ENCODE data around the gene LTBP3. TPM values are rescaled to one million over a fixed set of nuclear protein-coding genes. Genes with fewer than 3 reads are reported as not detected.
A peak's percentile ranks its signal among the peaks of the same experiment; 100 is the strongest.

Gene LTBP3
- total and polyA plus RNA-seq, 2 donors (not counting 1 experiment from before 2014, with no cell fraction given) = 37.3 to 40.4 TPM

DNA sequence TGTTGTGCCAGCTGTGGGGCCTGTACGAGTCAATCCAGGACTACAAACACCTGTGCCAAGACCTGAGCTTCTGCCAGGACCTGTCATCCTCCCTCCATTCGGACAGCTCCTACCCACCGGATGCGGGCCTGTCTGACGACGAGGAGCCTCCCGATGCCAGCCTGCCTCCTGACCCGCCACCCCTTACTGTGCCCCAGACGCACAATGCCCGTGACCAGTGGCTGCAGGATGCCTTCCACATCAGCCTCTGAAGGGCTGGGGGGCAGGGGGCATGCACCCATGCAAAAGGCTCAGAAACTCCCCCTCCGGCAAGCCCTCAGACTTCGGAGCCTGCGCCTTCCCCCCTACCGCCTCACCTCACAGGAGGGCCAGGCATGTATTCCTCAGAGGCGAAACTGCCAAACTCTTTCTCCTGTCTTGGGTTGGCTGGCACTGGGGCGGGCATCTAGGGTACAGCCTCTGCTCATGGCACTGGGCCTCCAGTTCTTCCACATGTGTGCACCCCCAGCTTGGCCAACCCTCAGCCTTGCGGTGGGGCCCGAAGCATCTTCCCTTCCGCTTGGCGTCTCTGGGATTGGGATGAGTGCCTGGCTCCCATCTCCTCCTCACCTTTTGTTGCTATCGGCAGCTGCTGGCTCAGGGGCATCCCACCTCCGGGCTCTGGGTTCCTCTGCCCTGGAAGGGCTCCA, 15.4 kb upstream of the LTBP3 start:
- H3K27ac ChIP-seq (ENCODE audit: insufficient read depth, low read length) = peak overlapping the region; percentile 47
- H3K79me2 ChIP-seq (ENCODE audit: control insufficient read depth, insufficient read depth, low read length) = peaks cover 42% of the 10 kb centered on the region
- no peaks in the 10 kb centered on the region for H4K20me1 ChIP-seq (ENCODE audit: control insufficient read depth, extremely low read depth, insufficient read depth, low read length)
- H2AFZ ChIP-seq (ENCODE audit: low read length) = no peak overlapping the region
- H3K9ac ChIP-seq (ENCODE audit: insufficient read depth, low read length) = no peak overlapping the region
- TF ChIP-seq, protein P1, sequence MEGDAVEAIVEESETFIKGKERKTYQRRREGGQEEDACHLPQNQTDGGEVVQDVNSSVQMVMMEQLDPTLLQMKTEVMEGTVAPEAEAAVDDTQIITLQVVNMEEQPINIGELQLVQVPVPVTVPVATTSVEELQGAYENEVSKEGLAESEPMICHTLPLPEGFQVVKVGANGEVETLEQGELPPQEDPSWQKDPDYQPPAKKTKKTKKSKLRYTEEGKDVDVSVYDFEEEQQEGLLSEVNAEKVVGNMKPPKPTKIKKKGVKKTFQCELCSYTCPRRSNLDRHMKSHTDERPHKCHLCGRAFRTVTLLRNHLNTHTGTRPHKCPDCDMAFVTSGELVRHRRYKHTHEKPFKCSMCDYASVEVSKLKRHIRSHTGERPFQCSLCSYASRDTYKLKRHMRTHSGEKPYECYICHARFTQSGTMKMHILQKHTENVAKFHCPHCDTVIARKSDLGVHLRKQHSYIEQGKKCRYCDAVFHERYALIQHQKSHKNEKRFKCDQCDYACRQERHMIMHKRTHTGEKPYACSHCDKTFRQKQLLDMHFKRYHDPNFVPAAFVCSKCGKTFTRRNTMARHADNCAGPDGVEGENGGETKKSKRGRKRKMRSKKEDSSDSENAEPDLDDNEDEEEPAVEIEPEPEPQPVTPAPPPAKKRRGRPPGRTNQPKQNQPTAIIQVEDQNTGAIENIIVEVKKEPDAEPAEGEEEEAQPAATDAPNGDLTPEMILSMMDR (conservative IDR thresholded peaks at IDR 0.05 in 1 of 2, IDR thresholded peaks at IDR 0.05 in 1 of 2; ENCODE audit: low read depth in 1 of 2, low read length in 2 of 2) = no peak
- H3K27me3 ChIP-seq (ENCODE audit: control insufficient read depth, insufficient read depth, low read length) = no peaks in the 10 kb centered on the region
- no peaks in the 10 kb centered on the region for H3K9me3 ChIP-seq (ENCODE audit: control insufficient read depth, insufficient read depth, low read depth, low read length)
- H3K4me3 ChIP-seq (replicated peaks in 1 of 4; ENCODE audit: control extremely low read depth in 1 of 4, insufficient read depth in 1 of 4, low read depth in 3 of 4, low read length in 4 of 4) = peak overlapping the region; percentile 61 to 89 (median 73)
- no peak for DNase-seq (ENCODE audit: low read depth in 2 of 2)
- H3K4me2 ChIP-seq (ENCODE audit: extremely low read depth, insufficient read depth, low read length) = peak overlapping the region; percentile 89
- peaks cover 51% of the 10 kb centered on the region for H3K4me1 ChIP-seq (ENCODE audit: control insufficient read depth, extremely low read depth, insufficient read depth, low read length)
- H3K36me3 ChIP-seq (ENCODE audit: control insufficient read depth, insufficient read depth, low read length) = peaks cover 4% of the 10 kb centered on the region

DNA sequence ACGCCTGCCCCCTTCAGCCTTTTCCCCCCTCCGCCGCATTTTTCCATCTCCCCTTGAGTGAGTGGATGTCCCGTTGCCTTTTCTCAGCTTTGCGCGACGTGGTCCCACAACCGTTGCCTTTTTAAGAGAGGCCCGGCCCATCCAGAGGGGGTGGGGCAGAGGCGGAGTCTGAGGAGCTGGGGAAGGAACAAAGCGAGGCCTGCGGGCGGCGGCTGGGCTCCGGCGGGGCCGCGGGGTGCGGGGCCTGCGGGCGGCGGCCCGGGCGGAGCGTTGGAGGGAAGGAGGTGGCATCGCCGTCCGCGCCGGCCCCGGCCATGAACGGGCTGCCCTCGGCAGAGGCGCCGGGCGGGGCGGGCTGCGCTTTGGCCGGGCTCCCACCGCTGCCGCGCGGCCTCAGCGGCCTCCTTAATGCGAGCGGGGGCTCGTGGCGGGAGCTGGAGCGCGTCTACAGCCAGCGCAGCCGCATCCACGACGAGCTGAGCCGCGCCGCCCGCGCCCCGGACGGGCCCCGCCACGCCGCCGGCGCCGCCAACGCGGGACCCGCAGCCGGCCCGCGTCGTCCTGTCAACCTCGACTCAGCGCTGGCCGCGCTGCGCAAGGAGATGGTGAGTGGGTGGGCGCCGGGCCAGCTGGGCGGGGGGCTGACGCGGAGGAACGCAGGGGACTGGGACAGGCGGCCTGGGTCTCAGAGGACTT, 14.3 kb upstream of the LTBP3 start, which contains the start of gene FAM89B:
FAM89B (plus strand) TSS at position 183 of the 696 bp plus-strand sequence; CDS start at position 315, 132 bp downstream.
- Histone ChIP-seq H3K4me1 (ENCODE audit: control insufficient read depth, extremely low read depth, insufficient read depth, low read length) (peaks cover 48% of the 10 kb centered on the region), H3K79me2 (ENCODE audit: control insufficient read depth, insufficient read depth, low read length) (peaks cover 46% of the 10 kb centered on the region), H3K27ac (ENCODE audit: insufficient read depth, low read length) (peak within 1 kb of the TSS; percentile 47), H3K27me3 (ENCODE audit: control insufficient read depth, insufficient read depth, low read length) (no peaks in the 10 kb centered on the region), H3K4me2 (ENCODE audit: extremely low read depth, insufficient read depth, low read length) (peak within 1 kb of the TSS; percentile 90), H3K9me3 (ENCODE audit: control insufficient read depth, insufficient read depth, low read depth, low read length) (no peaks in the 10 kb centered on the region), H3K4me3 (replicated peaks in 1 of 4; ENCODE audit: control extremely low read depth in 1 of 4, insufficient read depth in 1 of 4, low read depth in 3 of 4, low read length in 4 of 4) (peak within 1 kb of the TSS; percentile 61 to 89 (median 73)), H3K36me3 (ENCODE audit: control insufficient read depth, insufficient read depth, low read length) (peaks cover 1% of the 10 kb centered on the region), H2AFZ (ENCODE audit: low read length) (no peak within 1 kb of the TSS), H4K20me1 (ENCODE audit: control insufficient read depth, extremely low read depth, insufficient read depth, low read length) (no peaks in the 10 kb centered on the region), H3K9ac (ENCODE audit: insufficient read depth, low read length) (peak within 1 kb of the TSS; percentile 52)
- peak; percentile 82 to 84 for DNase-seq (ENCODE audit: low read depth in 2 of 2)
- no peak for TF ChIP-seq EZH2 (IDR thresholded peaks at IDR 0.05; ENCODE audit: low read length, missing control alignments)
- TF ChIP-seq, protein P1 (conservative IDR thresholded peaks at IDR 0.05 in 1 of 2, IDR thresholded peaks at IDR 0.05 in 1 of 2; ENCODE audit: low read depth in 1 of 2, low read length in 2 of 2) = no peak

DNA sequence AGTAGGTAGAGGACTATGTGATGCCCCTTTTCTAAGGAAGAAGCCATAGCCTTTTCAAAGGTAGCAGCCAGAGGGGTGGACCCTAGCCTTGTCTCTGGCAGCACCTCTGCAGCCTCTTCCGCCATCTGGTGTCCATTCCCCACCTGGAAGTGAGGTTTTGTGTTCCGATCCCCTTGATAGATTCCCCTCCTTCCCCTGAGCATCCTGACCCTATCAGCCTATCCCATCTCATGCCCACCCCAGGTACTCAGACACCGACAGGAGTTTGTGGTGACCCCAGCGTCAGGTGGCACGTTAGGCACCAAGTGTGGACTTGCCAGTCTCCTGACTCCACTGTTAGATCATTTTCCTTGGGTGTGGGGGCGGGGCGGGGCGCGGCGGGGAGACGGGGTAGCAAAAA, 13.8 kb upstream of the LTBP3 start:
- H2AFZ ChIP-seq (ENCODE audit: low read length) = no peak overlapping the region
- H3K36me3 ChIP-seq (ENCODE audit: control insufficient read depth, insufficient read depth, low read length) = peaks cover 1% of the 10 kb centered on the region
- DNase-seq (ENCODE audit: low read depth in 2 of 2) = peak in 1 of 2 donors; percentile 48
- H3K4me2 ChIP-seq (ENCODE audit: extremely low read depth, insufficient read depth, low read length) = peak overlapping the region; percentile 75
- peaks cover 42% of the 10 kb centered on the region for H3K4me1 ChIP-seq (ENCODE audit: control insufficient read depth, extremely low read depth, insufficient read depth, low read length)
- H3K27ac ChIP-seq (ENCODE audit: insufficient read depth, low read length) = no peak overlapping the region
- H3K9ac ChIP-seq (ENCODE audit: insufficient read depth, low read length) = no peak overlapping the region
- H3K9me3 ChIP-seq (ENCODE audit: control insufficient read depth, insufficient read depth, low read depth, low read length) = no peaks in the 10 kb centered on the region
- peak overlapping the region in 3 of 4 experiments; percentile 11 to 89 (median 46) for H3K4me3 ChIP-seq (replicated peaks in 1 of 4; ENCODE audit: control extremely low read depth in 1 of 4, insufficient read depth in 1 of 4, low read depth in 3 of 4, low read length in 4 of 4)
- H3K79me2 ChIP-seq (ENCODE audit: control insufficient read depth, insufficient read depth, low read length) = peaks cover 44% of the 10 kb centered on the region
- H3K27me3 ChIP-seq (ENCODE audit: control insufficient read depth, insufficient read depth, low read length) = no peaks in the 10 kb centered on the region
- H4K20me1 ChIP-seq (ENCODE audit: control insufficient read depth, extremely low read depth, insufficient read depth, low read length) = no peaks in the 10 kb centered on the region
- no peak for TF ChIP-seq EZH2 (IDR thresholded peaks at IDR 0.05; ENCODE audit: low read length, missing control alignments)
- TF ChIP-seq, protein P1 (conservative IDR thresholded peaks at IDR 0.05 in 1 of 2, IDR thresholded peaks at IDR 0.05 in 1 of 2; ENCODE audit: low read depth in 1 of 2, low read length in 2 of 2) = peak; percentile 29 to 42
